ENCODE measurements around the gene CDON. TPM values are rescaled to one million over a fixed set of nuclear protein-coding genes. Genes with fewer than 3 reads are reported as not detected.

CDON gene
- total and polyA plus RNA-seq, 2 donors (not counting 3 experiments of a cell fraction or from before 2014, with no cell fraction given) = 1.6 to 3.8 TPM

DNA sequence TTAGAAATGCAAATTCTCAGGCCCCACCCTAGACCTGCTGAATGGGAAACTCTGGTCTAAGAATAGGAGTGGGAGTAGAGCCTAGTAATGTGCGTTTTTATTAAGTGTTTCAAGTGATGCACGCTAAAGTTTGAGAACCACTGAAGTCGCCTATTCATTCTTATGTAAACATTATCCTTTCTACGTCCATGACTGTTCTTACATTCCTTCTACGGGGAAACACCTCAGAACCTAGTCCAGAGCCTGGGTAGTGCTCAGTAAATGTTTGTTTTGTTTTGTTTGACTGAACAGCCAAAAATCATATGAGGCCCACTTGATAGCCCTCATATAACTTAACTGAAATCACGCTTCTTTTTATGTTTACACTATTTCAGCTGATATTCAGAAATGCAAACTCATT, 87.0 kb downstream of the CDON start:
- H3K79me2 ChIP-seq (ENCODE audit: control insufficient read depth, insufficient read depth, low read length) = no peaks in the 10 kb centered on the region
- intact Hi-C loops (cut with micrococcal nuclease) = no loop called here
- H3K4me1 ChIP-seq (ENCODE audit: control insufficient read depth, extremely low read depth, insufficient read depth, low read length) = no peaks in the 10 kb centered on the region
- H3K9me1 ChIP-seq (replicated peaks; ENCODE audit: control insufficient read depth, extremely low read depth, insufficient read depth, low read length) = no peaks in the 10 kb centered on the region
- FAIRE-seq (no peak), DNase-seq (ENCODE audit: low read depth, low spot score) (no peak)
- H3K27me3 ChIP-seq (ENCODE audit: control insufficient read depth in 2 of 2, insufficient read depth in 2 of 2, low read length in 2 of 2) = no peaks in the 10 kb centered on the region
- no peak overlapping the region for H3K9ac ChIP-seq (replicated peaks; ENCODE audit: extremely low read depth, insufficient read depth, low read length)
- H2AFZ ChIP-seq (ENCODE audit: low read depth, low read length) = no peak overlapping the region
- TF ChIP-seq MYC (IDR thresholded peaks at IDR 0.05; ENCODE audit: low read depth, low read length) = no peak
- no peak for TF ChIP-seq POLR2A (IDR thresholded peaks at IDR 0.05; ENCODE audit: low read depth, low read length)
- TF ChIP-seq, protein P1, sequence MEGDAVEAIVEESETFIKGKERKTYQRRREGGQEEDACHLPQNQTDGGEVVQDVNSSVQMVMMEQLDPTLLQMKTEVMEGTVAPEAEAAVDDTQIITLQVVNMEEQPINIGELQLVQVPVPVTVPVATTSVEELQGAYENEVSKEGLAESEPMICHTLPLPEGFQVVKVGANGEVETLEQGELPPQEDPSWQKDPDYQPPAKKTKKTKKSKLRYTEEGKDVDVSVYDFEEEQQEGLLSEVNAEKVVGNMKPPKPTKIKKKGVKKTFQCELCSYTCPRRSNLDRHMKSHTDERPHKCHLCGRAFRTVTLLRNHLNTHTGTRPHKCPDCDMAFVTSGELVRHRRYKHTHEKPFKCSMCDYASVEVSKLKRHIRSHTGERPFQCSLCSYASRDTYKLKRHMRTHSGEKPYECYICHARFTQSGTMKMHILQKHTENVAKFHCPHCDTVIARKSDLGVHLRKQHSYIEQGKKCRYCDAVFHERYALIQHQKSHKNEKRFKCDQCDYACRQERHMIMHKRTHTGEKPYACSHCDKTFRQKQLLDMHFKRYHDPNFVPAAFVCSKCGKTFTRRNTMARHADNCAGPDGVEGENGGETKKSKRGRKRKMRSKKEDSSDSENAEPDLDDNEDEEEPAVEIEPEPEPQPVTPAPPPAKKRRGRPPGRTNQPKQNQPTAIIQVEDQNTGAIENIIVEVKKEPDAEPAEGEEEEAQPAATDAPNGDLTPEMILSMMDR (IDR thresholded peaks at IDR 0.05; ENCODE audit: extremely low read depth in 1 of 2, insufficient read depth in 1 of 2, low read depth in 1 of 2, low read length in 2 of 2) = no peak
- TF ChIP-seq, protein P2, sequence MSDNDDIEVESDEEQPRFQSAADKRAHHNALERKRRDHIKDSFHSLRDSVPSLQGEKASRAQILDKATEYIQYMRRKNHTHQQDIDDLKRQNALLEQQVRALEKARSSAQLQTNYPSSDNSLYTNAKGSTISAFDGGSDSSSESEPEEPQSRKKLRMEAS (IDR thresholded peaks at IDR 0.05; ENCODE audit: insufficient read depth, insufficient read length) = no peak
- no peak for TF ChIP-seq POLR2AphosphoS5 (IDR thresholded peaks at IDR 0.05; ENCODE audit: insufficient read depth, low read depth, low read length)
- no peak for TF ChIP-seq EZH2 (IDR thresholded peaks at IDR 0.05; ENCODE audit: borderline replicate concordance, low read depth, low read length, severe bottlenecking)
- TF ChIP-seq FOS (IDR thresholded peaks at IDR 0.05; ENCODE audit: borderline replicate concordance, insufficient read depth, low read length) = no peak
- TF ChIP-seq GATA2 (IDR thresholded peaks at IDR 0.05; ENCODE audit: insufficient read depth, insufficient read length, low read depth, low read length) = no peak
- no peak for TF ChIP-seq JUN (IDR thresholded peaks at IDR 0.05; ENCODE audit: borderline replicate concordance, insufficient read depth, insufficient read length, low read depth)
- dilution Hi-C loops (cut with MboI; ENCODE audit: extremely low pct_ligation_motif_present, low sequenced_read_pairs) = no loop called here
- H3K4me3 ChIP-seq (replicated peaks in 1 of 3; ENCODE audit: insufficient read depth in 1 of 3, low read depth in 1 of 3, low read length in 3 of 3) = no peak overlapping the region
- H4K20me1 ChIP-seq (replicated peaks; ENCODE audit: control insufficient read depth, extremely low read depth, insufficient read depth, low read length) = no peaks in the 10 kb centered on the region
- no peaks in the 10 kb centered on the region for H3K9me3 ChIP-seq (replicated peaks; ENCODE audit: control insufficient read depth, insufficient read depth, low read length)
- no TSS peak for BruUV-seq (replicated peaks)
- ChIA-PET POLR2A (no interaction called here), CTCF (no interaction called here)
- H3K4me2 ChIP-seq (ENCODE audit: insufficient read depth, low read length) = no peak overlapping the region
- H3K27ac ChIP-seq (ENCODE audit: insufficient read depth, low read depth, low read length) = no peak overlapping the region
- H3K36me3 ChIP-seq (ENCODE audit: control insufficient read depth in 2 of 2, extremely low read depth in 1 of 2, insufficient read depth in 2 of 2, low read length in 2 of 2) = no peaks in the 10 kb centered on the region
